Stimulated activated effector memory CD8-positive, alpha-beta T cell treated with anti-CD3 and anti-CD28 coated beads, Interleukin-12 subunit alpha, Interleukin-12 subunit beta, amount 100 ng/mL, for 72 hours (primary cell): ENCODE data around the gene SHISA8.

Experiments
- ATAC-seq: fragments of 150-1000 bp; cut with Tn5 transposase; 2 replicates; pipeline ENCODE4 v1.10.0; 2021
- DNase-seq, 2 donors: peaks; one replicate each; pipeline ENCODE4 v3.0.0; 2021 to 2022; ENCODE audit warnings: low spot score in 2 of 2
- H3K27ac Mint-ChIP-seq: one replicate; pipeline ENCODE4 v1.8.0; 2022; ENCODE audit warnings: mild to moderate bottlenecking, mixed read lengths
- H3K36me3 Mint-ChIP-seq: one replicate; pipeline ENCODE4 v1.8.0; 2022; ENCODE audit warnings: mild to moderate bottlenecking, mixed read lengths
- H3K4me1 Mint-ChIP-seq: one replicate; pipeline ENCODE4 v1.8.0; 2022; ENCODE audit warnings: mixed read lengths
- H3K4me3 Mint-ChIP-seq: one replicate; pipeline ENCODE4 v1.8.0; 2022; ENCODE audit warnings: mild to moderate bottlenecking, mixed read lengths
- H3K9me3 Mint-ChIP-seq: one replicate; pipeline ENCODE4 v1.8.0; 2022; ENCODE audit warnings: mixed read lengths

SHISA8 gene

DNA sequence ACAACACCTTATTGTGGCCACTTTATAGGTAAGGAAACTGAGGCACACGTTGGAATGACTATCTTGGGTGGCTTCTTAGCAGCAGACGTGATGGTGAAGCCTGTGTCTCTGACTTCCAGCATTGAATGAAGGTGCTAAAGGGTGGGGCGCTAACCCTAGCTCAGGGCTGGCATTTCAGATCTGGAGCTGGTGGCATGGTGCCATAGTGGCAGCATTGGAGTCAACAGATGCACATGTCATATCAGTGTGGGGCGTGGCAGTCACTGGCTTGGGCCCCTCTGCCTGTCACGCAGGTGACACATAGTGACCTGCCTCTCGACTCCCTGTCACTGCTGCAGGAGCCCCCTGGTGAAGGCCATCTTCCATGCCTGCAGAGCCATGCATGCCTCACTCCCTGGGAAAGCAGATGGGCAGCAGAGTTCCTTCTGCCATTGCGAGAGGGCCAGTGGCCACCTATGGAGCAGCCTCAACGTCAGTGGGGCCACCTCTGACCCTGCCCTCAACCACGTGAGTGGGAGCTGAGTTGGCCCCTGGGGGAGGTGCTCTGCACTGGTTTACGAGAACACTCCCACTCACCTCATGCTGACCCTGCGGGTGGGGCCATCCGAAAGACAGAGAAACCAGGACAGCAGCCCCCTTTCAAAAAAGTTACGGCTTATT lies 14.8 kb downstream of the SHISA8 start:
- peaks cover 10% of the 10 kb centered on the region for H3K4me1 Mint-ChIP-seq

DNA sequence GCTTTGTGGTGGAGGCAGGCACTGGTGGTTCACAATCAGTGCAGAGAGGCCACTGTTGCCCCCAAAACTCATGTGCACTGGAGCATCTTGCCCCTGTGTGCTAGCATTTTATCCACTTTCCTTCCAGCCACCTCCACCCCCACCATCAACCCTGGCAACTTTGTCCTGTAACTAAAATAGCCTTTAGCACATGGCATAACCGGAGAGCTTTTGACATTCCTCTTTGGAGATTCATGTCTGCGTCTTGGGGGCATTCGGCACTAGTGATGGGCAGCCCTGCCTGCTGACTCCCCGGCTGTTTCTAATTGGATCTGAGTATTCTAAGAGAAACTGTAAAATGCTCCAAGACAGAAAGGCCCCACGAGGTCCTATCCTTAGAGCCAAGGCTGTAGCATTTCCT lies 15.8 kb downstream of the SHISA8 start:
- Mint-ChIP-seq H3K27ac (no peak overlapping the region), H3K36me3 (peaks cover 97% of the 10 kb centered on the region), H3K4me3 (no peak overlapping the region), H3K4me1 (peaks cover 10% of the 10 kb centered on the region), H3K9me3 (no peaks in the 10 kb centered on the region)
- ATAC-seq = no peak
- DNase-seq = no peak

More for the DNA sequence above, 14.8 kb downstream of the SHISA8 start:
- ATAC-seq (no peak), DNase-seq (no peak)
- Mint-ChIP-seq H3K36me3 (peaks cover 97% of the 10 kb centered on the region), H3K4me3 (no peak overlapping the region), H3K27ac (peak overlapping the region; percentile 12), H3K9me3 (no peaks in the 10 kb centered on the region)

DNA sequence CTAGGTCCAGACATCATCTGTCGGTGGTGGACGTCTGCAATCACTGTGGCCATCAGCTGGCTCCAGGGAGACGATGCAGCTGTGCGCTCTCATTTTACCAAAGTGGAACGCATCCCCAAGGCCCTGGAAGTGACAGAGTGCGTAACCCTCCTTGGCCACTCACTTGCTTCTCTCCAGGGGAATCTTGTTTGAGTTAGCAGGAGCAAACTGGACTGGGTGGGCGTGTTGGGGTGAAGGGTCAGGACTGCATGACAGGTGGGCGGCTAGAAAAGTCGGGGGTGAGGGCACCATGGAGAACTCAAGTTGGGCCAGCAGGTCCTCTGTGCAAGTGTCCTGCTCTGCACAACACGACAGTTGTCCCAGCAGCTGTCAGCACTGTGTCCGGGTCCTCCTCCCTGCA lies 16.2 kb downstream of the SHISA8 start:
- peaks cover 97% of the 10 kb centered on the region for H3K36me3 Mint-ChIP-seq
- H3K4me3 Mint-ChIP-seq = no peak overlapping the region
- ATAC-seq = no peak
- peaks cover 10% of the 10 kb centered on the region for H3K4me1 Mint-ChIP-seq
- no peak overlapping the region for H3K27ac Mint-ChIP-seq
- H3K9me3 Mint-ChIP-seq = no peaks in the 10 kb centered on the region
- no peak for DNase-seq

DNA sequence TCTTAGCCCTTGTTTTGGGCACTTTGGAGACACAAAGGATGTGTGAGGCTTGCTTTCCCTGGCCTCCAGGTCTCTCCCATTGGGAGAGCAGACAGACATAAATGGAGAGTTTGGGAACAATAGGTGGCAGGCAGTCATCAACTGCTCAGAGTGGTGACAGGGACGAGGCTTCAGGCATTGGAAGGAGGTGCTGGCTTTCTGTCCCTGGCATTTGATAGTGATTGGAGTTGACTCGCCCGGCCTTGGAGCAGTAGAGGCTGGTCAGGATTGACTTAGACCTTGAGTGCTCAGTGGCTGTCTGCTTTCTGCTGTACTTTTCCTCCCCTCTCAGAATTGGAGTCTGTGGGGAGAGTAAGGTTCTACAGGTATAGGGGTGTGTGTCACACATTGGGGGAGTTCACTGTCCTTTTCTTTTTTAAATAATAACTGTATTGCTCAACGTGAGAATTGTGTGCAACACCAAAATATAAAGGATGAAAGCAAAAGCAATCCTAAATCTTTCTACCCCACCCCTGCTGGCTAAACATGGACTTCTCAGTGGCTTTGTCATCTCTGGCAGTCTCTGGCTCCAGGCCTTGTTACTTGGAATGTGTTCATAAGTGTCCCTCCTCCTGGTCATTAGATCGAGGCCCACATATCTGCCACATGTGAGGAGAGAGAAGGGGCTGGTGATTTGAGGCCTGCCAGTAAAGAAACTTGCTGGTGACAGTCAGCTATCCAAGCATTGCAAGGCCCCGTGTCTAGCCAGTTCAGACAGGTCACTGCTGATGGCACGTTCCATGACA lies 21.1 kb downstream of the SHISA8 start:
- no peaks in the 10 kb centered on the region for H3K9me3 Mint-ChIP-seq

DNA sequence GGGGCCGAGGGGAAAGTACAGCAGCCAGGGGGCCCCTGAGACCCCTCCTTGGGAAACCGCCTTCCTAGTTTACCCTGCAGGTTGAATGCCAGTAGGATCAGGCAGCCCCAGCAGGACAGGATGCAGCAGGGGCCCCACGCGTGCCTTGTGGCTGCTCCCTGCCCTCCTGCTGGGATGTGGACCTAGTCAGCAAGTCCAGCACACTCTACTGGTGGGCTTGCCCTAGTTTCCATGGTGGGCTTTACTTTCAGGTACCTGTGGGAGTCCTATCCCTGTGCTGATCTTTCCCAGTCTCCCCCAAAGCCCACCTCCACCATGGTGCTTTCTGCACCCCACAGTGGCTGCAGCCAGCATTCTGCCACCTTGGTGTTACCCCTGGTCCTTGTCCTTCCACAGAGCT lies 22.2 kb downstream of the SHISA8 start:
- ATAC-seq (no peak), DNase-seq (no peak)
- Mint-ChIP-seq H3K36me3 (peaks cover 100% of the 10 kb centered on the region), H3K4me1 (peaks cover 10% of the 10 kb centered on the region), H3K27ac (peak overlapping the region; percentile 23), H3K9me3 (no peaks in the 10 kb centered on the region), H3K4me3 (no peak overlapping the region)

More for the DNA sequence above, 21.1 kb downstream of the SHISA8 start:
- Mint-ChIP-seq H3K36me3 (peaks cover 100% of the 10 kb centered on the region), H3K27ac (no peak overlapping the region), H3K4me1 (peaks cover 10% of the 10 kb centered on the region), H3K4me3 (no peak overlapping the region)
- ATAC-seq (no peak), DNase-seq (no peak)

DNA sequence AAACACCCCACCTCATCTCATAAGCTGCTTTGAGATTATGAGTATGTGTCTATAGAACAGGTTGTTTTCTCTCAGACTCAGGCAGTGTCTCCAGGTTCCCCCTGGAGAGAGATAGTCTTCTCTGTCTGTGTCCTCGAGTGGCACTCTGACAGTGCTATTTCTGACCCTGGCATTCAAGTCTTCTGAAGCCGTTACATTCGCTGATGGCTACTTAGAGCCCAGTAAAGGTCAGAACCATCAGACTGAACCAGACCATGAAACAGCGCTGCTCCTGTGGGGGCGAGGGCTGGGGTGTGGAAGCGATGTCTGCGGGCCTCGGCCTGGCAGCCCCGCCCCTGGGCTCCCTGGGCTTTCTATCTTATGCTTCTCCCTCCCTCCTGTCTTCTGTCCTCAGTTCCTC lies 23.5 kb downstream of the SHISA8 start:
- no peaks in the 10 kb centered on the region for H3K9me3 Mint-ChIP-seq
- no peak for ATAC-seq
- no peak for DNase-seq
- peaks cover 1% of the 10 kb centered on the region for H3K4me1 Mint-ChIP-seq
- peaks cover 100% of the 10 kb centered on the region for H3K36me3 Mint-ChIP-seq
- no peak overlapping the region for H3K4me3 Mint-ChIP-seq
- H3K27ac Mint-ChIP-seq = no peak overlapping the region

DNA sequence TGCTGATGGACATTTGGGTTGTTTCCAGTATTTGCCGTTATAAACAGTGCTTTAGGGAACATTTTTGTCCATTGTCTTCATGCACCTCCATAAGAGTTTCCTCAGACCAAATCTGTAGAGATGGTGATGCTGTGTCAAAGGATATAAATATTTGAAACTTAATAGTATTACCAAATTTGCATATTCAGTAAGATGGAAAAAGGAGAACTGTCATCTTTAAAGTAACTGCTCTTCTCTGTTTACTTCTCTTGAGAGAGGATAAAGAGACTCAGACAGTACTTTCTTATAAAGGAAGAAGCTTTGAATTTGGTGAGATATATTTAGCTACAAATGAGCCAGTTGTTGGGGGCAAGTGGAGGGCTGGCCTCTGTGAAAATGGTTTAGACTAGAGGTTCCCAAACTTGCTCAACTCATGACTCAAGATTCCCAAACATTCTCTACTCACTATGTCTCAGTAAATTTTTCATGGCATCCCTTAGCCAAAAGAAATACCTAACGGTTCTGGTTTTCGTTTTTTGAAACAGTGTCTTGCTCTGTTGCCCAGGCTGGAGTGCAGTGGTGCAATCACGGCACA lies 26.2 kb downstream of the SHISA8 start:
- ATAC-seq = no peak
- H3K4me3 Mint-ChIP-seq = no peak overlapping the region
- no peaks in the 10 kb centered on the region for H3K9me3 Mint-ChIP-seq
- H3K27ac Mint-ChIP-seq = peak overlapping the region; percentile 83
- no peak for DNase-seq
- peaks cover 100% of the 10 kb centered on the region for H3K36me3 Mint-ChIP-seq
- H3K4me1 Mint-ChIP-seq = peaks cover 6% of the 10 kb centered on the region

DNA sequence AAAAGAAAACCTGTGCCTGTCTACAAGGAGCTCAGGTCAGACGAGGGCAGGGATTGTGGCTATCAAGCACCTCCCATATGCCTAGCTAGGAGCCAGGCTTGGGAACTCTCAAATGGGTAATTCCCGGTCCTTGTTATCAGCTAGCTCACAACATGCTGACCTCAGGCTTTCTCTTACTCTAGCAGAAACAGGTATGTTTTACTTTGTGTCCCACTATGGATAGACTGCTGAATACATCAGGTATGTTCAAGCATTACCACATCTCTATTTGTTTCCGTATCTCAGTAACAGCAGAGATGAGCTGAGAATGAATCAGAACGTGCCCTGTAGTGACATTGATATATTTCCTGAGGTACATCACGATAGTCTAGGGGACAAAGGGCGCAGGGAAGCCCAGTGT lies 29.4 kb downstream of the SHISA8 start:
- peaks cover 13% of the 10 kb centered on the region for H3K4me1 Mint-ChIP-seq
- DNase-seq = no peak
- no peaks in the 10 kb centered on the region for H3K9me3 Mint-ChIP-seq
- ATAC-seq = no peak
- H3K36me3 Mint-ChIP-seq = peaks cover 100% of the 10 kb centered on the region
- no peak overlapping the region for H3K27ac Mint-ChIP-seq
- no peak overlapping the region for H3K4me3 Mint-ChIP-seq

DNA sequence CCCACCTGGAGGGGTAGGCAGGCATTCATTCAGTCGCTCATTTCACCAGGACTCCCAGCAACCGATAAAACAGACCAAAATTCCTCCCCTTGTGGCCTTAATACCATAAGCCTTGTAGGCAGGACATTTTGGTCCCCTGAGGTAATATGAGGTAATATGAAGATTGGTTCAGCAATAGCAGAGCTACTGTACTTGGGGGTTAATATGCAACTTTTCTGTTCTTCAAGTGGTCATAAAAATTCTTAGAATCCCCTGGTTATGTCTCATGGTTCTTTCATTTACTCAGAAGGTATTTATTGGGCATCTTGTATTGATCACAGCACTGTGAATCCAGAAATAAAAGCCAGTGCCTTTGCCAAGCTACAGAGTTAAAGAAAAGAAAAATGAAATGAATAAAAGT lies 29.8 kb downstream of the SHISA8 start:
- ATAC-seq (no peak), DNase-seq (no peak)
- Mint-ChIP-seq H3K4me1 (peaks cover 13% of the 10 kb centered on the region), H3K4me3 (no peak overlapping the region), H3K9me3 (no peaks in the 10 kb centered on the region), H3K36me3 (peaks cover 100% of the 10 kb centered on the region), H3K27ac (no peak overlapping the region)

DNA sequence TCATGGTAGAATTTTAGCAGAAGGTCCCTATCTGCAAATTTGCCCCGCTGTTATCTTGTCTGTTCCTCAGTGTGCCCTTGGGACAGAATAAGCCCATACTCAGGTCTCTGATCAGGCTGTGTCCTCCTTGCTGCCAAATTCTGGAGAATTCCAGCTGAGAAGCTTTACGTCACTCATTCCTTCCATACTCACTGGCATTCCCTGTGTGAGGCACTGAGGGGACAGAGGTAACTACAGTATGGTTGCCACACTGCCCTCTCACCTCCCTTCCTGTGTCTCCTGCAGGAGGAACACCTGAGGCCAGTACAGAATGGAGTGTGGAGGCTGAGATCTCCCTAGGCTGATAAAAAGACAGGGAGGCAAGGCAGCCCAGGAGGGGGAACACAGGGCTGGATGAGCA lies 31.5 kb downstream of the SHISA8 start:
- H3K4me3 Mint-ChIP-seq = no peak overlapping the region
- H3K4me1 Mint-ChIP-seq = peaks cover 21% of the 10 kb centered on the region

DNA sequence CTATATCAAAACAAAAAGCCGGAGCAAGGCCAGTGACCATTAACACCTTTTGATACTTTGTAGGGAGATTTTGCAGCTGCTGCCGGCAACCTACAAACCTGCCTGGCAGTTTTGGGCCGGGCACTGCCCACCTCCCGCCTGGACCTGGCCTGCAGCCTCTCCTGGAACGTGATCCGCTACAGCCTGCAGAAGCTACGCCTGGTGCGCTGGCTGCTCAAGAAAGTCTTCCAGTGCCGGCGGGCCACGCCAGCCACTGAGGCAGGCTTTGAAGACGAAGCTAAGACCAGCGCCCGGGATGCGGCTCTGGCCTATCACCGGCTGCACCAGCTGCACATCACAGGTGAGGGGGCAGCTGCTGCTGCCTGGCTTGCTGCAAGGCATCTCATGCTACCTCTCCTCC lies 34.2 kb downstream of the SHISA8 start:
- peaks cover 100% of the 10 kb centered on the region for H3K36me3 Mint-ChIP-seq
- H3K9me3 Mint-ChIP-seq = no peaks in the 10 kb centered on the region
- ATAC-seq = no peak
- DNase-seq = no peak
- no peak overlapping the region for H3K27ac Mint-ChIP-seq
- peaks cover 35% of the 10 kb centered on the region for H3K4me1 Mint-ChIP-seq
- H3K4me3 Mint-ChIP-seq = no peak overlapping the region

More for the DNA sequence above, 31.5 kb downstream of the SHISA8 start:
- no peak for ATAC-seq
- peak overlapping the region; percentile 41 for H3K27ac Mint-ChIP-seq
- H3K9me3 Mint-ChIP-seq = no peaks in the 10 kb centered on the region
- DNase-seq = no peak
- H3K36me3 Mint-ChIP-seq = peaks cover 100% of the 10 kb centered on the region

DNA sequence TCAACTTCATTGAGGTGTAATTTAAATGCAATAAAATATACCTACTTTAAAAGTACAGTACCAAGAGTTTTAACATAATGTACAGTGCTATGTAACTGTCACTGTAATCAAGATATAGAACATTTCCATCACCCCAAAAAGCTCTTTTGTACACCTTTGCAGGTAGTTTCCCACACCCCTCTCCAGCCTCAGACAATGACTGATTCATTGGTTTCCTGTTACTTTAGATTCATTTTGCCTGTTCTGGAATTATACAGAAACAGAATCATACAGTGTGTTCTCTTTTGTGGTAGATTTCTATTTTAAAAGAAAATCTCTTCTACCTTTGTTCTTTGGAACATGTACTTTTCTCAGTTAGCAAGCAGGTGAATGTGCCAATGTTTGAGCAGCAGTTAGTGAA lies 38.2 kb downstream of the SHISA8 start:
- ATAC-seq = no peak
- peak overlapping the region; percentile 32 for H3K27ac Mint-ChIP-seq
- no peaks in the 10 kb centered on the region for H3K9me3 Mint-ChIP-seq
- no peak overlapping the region for H3K4me3 Mint-ChIP-seq
- no peak for DNase-seq
- peaks cover 45% of the 10 kb centered on the region for H3K4me1 Mint-ChIP-seq
- peaks cover 100% of the 10 kb centered on the region for H3K36me3 Mint-ChIP-seq

DNA sequence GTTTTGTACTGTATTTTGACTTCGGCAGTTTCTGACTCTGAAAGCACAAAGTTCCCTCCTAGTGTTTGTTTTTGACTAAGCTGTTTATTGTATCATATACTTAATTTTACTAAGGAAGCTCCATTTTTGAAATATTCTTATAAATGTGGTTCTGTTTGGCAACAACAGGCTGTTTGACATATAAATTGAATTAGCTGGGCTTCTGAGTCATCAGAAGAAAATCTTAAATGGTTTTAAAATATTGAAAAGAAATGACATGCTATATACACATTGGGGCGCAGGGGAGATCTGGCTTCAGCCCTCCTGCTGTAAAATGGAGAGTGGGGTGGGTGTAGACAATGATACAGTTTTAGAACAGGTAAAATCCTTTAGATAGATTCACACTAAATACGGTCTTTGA lies 38.6 kb downstream of the SHISA8 start:
- H3K36me3 Mint-ChIP-seq = peaks cover 100% of the 10 kb centered on the region
- H3K4me3 Mint-ChIP-seq = no peak overlapping the region
- ATAC-seq (no peak), DNase-seq (no peak)
- H3K9me3 Mint-ChIP-seq = no peaks in the 10 kb centered on the region
- peaks cover 45% of the 10 kb centered on the region for H3K4me1 Mint-ChIP-seq
- H3K27ac Mint-ChIP-seq = peak overlapping the region; percentile 32

DNA sequence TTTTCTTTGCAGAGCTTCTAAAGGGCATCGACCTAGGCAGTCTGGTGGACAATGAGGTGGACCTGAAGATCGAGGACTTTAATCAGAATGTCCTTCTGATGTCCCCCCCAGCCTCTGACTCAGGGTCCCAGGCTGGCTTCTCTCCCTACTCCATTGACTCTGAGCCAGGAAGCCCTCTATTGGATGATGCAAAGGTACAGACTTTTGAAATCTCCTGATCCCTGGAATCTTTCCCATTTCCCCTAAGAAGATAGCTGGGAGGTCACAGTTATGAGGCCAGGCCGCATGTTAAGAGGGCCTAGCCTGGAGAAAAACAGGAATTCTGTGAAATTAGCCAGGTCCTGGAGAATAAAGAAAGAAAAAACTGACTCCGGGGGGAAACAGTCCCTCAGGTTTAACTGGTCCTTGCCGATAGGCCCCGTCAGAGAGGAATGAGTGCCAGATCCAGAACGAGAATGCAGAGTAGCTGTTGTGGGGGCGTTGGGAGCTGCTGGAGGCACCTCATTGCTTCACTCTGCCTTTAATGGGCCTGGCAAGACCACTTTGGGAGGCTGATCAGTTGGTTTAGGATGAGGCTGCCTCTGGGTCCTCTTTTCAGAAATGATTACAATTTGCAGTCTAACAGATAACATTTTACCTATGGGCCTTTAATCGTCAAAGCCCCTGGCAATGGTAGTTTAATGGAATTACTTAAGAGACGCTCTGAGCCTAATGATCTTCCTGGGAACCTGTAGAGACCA lies 39.2 kb downstream of the SHISA8 start:
- Mint-ChIP-seq H3K9me3 (no peaks in the 10 kb centered on the region), H3K4me3 (no peak overlapping the region), H3K36me3 (peaks cover 100% of the 10 kb centered on the region), H3K27ac (peak overlapping the region; percentile 32), H3K4me1 (peaks cover 50% of the 10 kb centered on the region)
- ATAC-seq = no peak
- no peak for DNase-seq

DNA sequence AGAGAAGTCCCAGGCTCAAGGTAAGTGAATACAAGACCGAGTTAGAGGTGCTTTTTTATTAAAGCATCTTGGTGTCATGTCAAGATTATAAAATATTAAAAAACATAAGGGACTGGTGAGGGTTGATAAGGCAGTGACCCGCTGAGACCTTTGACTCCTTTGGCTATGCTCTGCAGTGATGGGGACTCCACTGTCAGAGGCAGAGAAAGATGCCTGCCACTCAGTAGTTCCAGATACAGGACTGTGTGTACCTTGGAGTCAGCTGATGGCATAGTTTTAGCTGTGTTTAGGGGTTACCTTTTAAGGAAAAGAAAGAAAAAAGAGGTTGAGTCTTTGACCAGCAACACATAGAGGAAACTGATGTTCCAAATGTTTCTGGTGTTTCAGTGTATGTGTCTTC lies 40.8 kb downstream of the SHISA8 start:
- no peak overlapping the region for H3K4me3 Mint-ChIP-seq
- H3K9me3 Mint-ChIP-seq = no peaks in the 10 kb centered on the region
- no peak for DNase-seq
- peaks cover 48% of the 10 kb centered on the region for H3K4me1 Mint-ChIP-seq
- no peak for ATAC-seq
- peaks cover 100% of the 10 kb centered on the region for H3K36me3 Mint-ChIP-seq
- no peak overlapping the region for H3K27ac Mint-ChIP-seq
